Measurements from ENCODE around the gene VEGFA.

Gene VEGFA

GRCh38 chr6:43773980-43774775 lies 4.2 kb downstream of the VEGFA start:
- no peak for DNase-seq

- DNase-seq = peak; percentile 11 to 68 (median 46)
Measured at GRCh38 chr6:43774776-43775534, 4.9 kb downstream of the VEGFA start.

GRCh38 chr6:43775535-43775885 lies 5.5 kb downstream of the VEGFA start:
- no peak for DNase-seq

GRCh38 chr6:43776115-43776798 lies 6.2 kb downstream of the VEGFA start:
- no peak for DNase-seq

- DNase-seq = no peak
Measured at GRCh38 chr6:43776799-43777776, 7.1 kb downstream of the VEGFA start.

GRCh38 chr6:43778131-43778855 lies 8.3 kb downstream of the VEGFA start:
- no peak for DNase-seq

- no peak for DNase-seq
Measured at GRCh38 chr6:43778976-43779851, 9.2 kb downstream of the VEGFA start.

- DNase-seq = no peak
Measured at GRCh38 chr6:43779852-43780236, 9.8 kb downstream of the VEGFA start.

GRCh38 chr6:43780293-43780692 lies 10.3 kb downstream of the VEGFA start:
- DNase-seq = no peak

- no peak for DNase-seq
Measured at GRCh38 chr6:43780941-43781928, 11.2 kb downstream of the VEGFA start.

- no peak for DNase-seq
Measured at GRCh38 chr6:43781941-43782704, 12.1 kb downstream of the VEGFA start.

- DNase-seq = no peak
Measured at GRCh38 chr6:43782764-43783513, 12.9 kb downstream of the VEGFA start.

- no peak for DNase-seq
Measured at GRCh38 chr6:43784049-43784855, 14.2 kb downstream of the VEGFA start.

GRCh38 chr6:43785220-43785752 lies 15.3 kb downstream of the VEGFA start:
- DNase-seq = no peak

- no peak for DNase-seq
Measured at GRCh38 chr6:43785904-43786303, 15.9 kb downstream of the VEGFA start.

- DNase-seq = no peak
Measured at GRCh38 chr6:43786664-43787329, 16.8 kb downstream of the VEGFA start.
